Tibial nerve (tissue), 4 donors: ENCODE results near the gene PRPF6. TPM values are rescaled to one million over a fixed set of nuclear protein-coding genes. Genes with fewer than 3 reads are reported as not detected.
A peak's percentile ranks its signal among the peaks of the same experiment; 100 is the strongest.

Source experiments
- DNase-seq, 2 donors: peaks; one replicate each; pipeline ENCODE4 v3.0.0-alpha.2; 2019; ENCODE audit warnings: low spot score in 2 of 2
- H3K27ac ChIP-seq, 4 donors: fragments of 200-600 bp; sonication (generic) in 3 of 4; one replicate each; pipeline ENCODE4 v1.5.1; 2017 to 2019; ENCODE audit warnings: mild to moderate bottlenecking in 1 of 4
- H3K27me3 ChIP-seq, 2 donors: fragments of 200-600 bp; sonication (generic) in 1 of 2; one replicate each; pipeline versions ENCODE4 v1.5.1 to v1.6.0; 2017 to 2019
- H3K36me3 ChIP-seq, 3 donors: fragments of 200-600 bp; sonication (generic); one replicate each; pipeline ENCODE4 v1.5.1; 2018 to 2019
- H3K4me1 ChIP-seq, 4 donors: fragments of 200-600 bp; sonication (generic) in 3 of 4; one replicate each; pipeline ENCODE4 v1.5.1; 2017 to 2019
- H3K4me3 ChIP-seq, 4 donors: fragments of 200-600 bp; sonication (generic) in 3 of 4; one replicate each; pipeline ENCODE4 v1.5.1; 2017 to 2019; ENCODE audit warnings: mild to moderate bottlenecking in 1 of 4, moderate library complexity in 1 of 4
- H3K9me3 ChIP-seq, 4 donors: fragments of 200-600 bp; sonication (generic) in 3 of 4; one replicate each; pipeline ENCODE4 v1.5.1; 2017 to 2019
- EP300 ChIP-seq, 2 donors: sonication (generic); formaldehyde crosslinking; IDR thresholded peaks; one replicate each; pipeline ENCODE4 v1.6.1; 2017; ENCODE audit warnings: antibody characterized with exemption in 2 of 2, mild to moderate bottlenecking in 1 of 2
- POLR2A ChIP-seq, 2 donors: fragments of 450-650 bp; IDR thresholded peaks; one replicate each; pipeline ENCODE4 v1.6.1; 2017; ENCODE audit warnings: antibody characterized with exemption in 2 of 2, mild to moderate bottlenecking in 2 of 2, moderate library complexity in 2 of 2
- WGBS, 2 donors: methylation state at CpG; one replicate each; pipeline ENCODE4 v1.1.5; 2018; 5-methylcytosine and 5-hydroxymethylcytosine counted together
- total RNA-seq, 4 donors: library from RNA; depleted of rRNA; stranded (reverse); fragments of >200 nt; gene quantifications; one replicate each; pipeline ENCODE4 v1.1.0, GENCODE V29; 2016
- TF ChIP-seq, protein P1 (sequence below), 5 experiments: fragments of 200-600 bp in 3 of 5; fragments of 450-650 bp in 2 of 5; sonication (generic) in 3 of 5; IDR thresholded peaks; one replicate each; pipeline ENCODE4 v1.5.1; 2016 to 2019; ENCODE audit warnings: antibody characterized with exemption in 5 of 5, mild to moderate bottlenecking in 3 of 5, moderate library complexity in 2 of 5

The PRPF6 gene
- total RNA-seq, 4 donors from 2014 or later: 70.5 to 77.0 (median 73.8) TPM

DNA sequence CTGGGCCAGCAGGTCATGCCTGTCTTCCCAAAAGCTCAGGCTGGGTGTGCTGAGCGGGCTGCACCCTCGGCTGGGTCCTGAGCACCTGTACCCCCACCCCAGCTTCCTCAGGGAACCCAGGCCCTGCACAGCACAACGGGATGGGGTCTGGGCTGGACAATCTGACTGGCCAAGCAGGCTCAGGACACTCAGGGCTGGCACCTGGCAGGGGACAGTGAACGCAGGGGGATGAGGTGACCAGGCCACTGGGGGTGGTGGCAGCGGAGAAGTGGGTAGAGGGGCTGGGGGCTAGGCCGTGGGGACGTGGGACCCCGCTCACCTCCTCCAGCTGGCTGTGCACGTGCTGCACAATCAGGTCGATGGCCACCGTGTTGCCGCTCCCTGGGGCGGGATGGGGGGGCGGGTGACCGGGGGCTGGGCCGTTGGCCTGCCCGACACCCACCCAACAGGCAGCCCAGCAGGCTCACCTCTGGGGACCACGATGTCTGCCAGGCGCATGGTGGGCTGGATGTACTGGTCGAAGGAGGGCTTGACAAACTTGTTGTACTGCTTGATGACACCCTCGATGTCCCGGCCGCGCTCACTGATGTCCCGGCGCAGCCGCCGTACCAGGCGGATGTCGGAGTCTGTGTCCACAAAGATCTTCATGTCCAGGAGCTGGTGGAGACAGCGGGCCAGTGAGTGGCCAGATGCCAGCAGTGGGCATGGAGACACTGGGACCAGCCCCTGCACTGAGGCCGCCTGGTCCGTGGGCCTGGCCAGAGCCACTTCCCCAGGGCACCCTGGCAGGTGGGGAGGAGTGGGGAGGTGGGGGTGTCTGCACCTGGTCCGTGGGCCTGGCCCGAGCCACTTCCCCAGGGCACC lies 36.6 kb upstream of the PRPF6 start:
- Histone ChIP-seq H3K4me3 (no peak overlapping the region), H3K9me3 (no peaks in the 10 kb centered on the region), H3K27ac (no peak overlapping the region), H3K4me1 (peaks cover 0 to 51% (median 28%) of the 10 kb centered on the region in 4 donors), H3K36me3 (peaks cover 0 to 66% (median 18%) of the 10 kb centered on the region in 3 donors), H3K27me3 (no peaks in the 10 kb centered on the region)
- TF ChIP-seq EP300 (IDR thresholded peaks at IDR 0.05): no peak
- no peak for TF ChIP-seq POLR2A (IDR thresholded peaks at IDR 0.05)
- TF ChIP-seq, protein P1, sequence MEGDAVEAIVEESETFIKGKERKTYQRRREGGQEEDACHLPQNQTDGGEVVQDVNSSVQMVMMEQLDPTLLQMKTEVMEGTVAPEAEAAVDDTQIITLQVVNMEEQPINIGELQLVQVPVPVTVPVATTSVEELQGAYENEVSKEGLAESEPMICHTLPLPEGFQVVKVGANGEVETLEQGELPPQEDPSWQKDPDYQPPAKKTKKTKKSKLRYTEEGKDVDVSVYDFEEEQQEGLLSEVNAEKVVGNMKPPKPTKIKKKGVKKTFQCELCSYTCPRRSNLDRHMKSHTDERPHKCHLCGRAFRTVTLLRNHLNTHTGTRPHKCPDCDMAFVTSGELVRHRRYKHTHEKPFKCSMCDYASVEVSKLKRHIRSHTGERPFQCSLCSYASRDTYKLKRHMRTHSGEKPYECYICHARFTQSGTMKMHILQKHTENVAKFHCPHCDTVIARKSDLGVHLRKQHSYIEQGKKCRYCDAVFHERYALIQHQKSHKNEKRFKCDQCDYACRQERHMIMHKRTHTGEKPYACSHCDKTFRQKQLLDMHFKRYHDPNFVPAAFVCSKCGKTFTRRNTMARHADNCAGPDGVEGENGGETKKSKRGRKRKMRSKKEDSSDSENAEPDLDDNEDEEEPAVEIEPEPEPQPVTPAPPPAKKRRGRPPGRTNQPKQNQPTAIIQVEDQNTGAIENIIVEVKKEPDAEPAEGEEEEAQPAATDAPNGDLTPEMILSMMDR (IDR thresholded peaks at IDR 0.05): no peak
- no peak for DNase-seq
- WGBS, 2 donors: 89 to 94% methylated on average over 32 to 34 of the region's 35 CpGs

DNA sequence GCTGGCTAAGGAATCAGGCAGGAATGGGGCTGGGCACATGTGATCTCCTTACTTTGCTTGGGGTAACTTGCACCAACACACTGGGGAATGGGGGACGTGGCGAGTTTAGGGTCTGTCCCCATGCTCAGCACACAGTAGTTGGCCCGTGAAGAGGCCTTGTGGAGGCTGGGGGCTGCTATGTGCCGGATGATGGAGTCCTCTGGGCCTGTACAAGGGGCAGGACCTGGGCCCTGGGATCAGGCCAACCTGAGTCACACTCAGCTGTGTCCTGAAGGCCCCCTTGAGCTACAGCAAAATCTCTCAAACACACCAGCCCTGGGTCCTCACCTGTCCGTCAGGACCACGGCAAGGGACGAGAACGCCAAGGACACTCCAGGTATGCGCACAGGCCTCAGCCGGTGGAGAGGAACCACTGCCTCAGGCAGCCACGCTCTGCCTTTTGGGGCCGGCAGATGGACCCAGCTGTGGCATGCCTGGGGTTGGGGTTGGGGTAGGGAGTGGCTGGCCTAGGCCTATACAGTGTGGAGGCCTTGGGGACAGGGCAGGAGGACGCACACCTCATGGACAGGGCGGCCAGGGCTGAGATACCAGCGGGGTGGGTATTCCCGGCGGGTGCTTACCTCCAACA lies 35.8 kb upstream of the PRPF6 start:
- no peak for TF ChIP-seq EP300 (IDR thresholded peaks at IDR 0.05)
- TF ChIP-seq POLR2A (IDR thresholded peaks at IDR 0.05): no peak
- TF ChIP-seq, protein P1 (IDR thresholded peaks at IDR 0.05): no peak
- no peaks in the 10 kb centered on the region for H3K27me3 ChIP-seq
- no peak overlapping the region for H3K4me3 ChIP-seq
- H3K9me3 ChIP-seq: no peaks in the 10 kb centered on the region
- WGBS, 2 donors: 88 to 90% methylated on average over 15 to 17 of the region's 17 CpGs
- H3K27ac ChIP-seq: no peak overlapping the region
- H3K4me1 ChIP-seq: peaks cover 0 to 60% (median 36%) of the 10 kb centered on the region in 4 donors
- no peak for DNase-seq
- peaks cover 0 to 58% (median 17%) of the 10 kb centered on the region in 3 donors for H3K36me3 ChIP-seq

DNA sequence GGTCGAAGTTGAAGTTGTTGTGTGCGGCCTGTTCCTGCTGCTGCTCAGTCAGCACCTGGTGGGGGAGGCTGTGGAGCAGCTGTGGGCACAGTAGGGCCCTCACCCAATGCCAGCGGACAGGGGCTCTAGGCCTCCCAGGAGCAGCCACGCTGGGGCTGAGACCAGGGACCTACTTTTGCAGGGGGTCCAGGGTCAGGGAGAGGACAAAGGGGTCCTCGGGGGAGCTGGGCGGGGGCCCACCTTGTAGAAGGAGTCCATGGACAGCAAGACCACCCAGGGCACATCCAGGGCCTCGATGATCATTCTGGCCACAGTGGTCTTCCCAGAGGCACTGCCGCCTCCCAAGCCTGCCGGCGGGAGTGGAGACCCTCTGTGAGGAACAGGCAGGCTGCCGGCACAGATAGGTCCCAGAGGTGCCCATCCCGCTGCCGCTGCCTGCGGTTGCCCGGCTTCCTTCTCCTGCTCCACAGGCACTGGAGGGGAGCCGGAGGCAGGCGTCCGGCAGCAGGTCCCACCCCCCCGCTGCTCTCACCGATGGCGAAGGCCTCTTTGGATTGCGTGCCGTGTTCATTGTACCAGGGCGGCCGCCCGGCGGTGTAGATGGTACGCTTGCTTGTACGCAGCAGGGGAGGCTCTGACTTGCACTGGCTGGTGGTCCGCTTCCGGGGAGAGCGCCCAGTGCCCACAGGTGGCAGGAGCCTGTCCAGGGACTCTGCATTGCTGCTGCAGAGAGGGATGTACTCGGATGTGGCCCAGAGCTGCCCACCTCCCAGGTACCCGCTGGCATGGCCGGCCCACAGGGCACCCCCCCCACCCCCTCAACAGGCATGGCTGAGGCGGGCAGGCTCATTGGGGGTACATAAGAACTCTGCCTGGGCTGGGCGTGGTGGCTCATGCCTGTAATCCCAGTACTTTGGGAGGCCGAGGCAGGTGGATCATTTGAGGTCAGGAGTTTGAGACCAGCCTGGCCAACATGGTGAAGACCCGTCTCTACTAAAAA lies 34.7 kb upstream of the PRPF6 start:
- peaks cover 0 to 67% (median 47%) of the 10 kb centered on the region in 4 donors for H3K4me1 ChIP-seq
- H3K4me3 ChIP-seq: no peak overlapping the region
- no peaks in the 10 kb centered on the region for H3K9me3 ChIP-seq
- H3K27ac ChIP-seq: no peak overlapping the region
- peaks cover 0 to 47% (median 10%) of the 10 kb centered on the region in 3 donors for H3K36me3 ChIP-seq
- TF ChIP-seq POLR2A (IDR thresholded peaks at IDR 0.05) (no peak), EP300 (IDR thresholded peaks at IDR 0.05) (no peak)
- TF ChIP-seq, protein P1 (IDR thresholded peaks at IDR 0.05): no peak
- no peaks in the 10 kb centered on the region for H3K27me3 ChIP-seq
- WGBS, 2 donors: 88 to 89% methylated on average over 26 to 27 of the region's 39 CpGs
- DNase-seq: no peak

DNA sequence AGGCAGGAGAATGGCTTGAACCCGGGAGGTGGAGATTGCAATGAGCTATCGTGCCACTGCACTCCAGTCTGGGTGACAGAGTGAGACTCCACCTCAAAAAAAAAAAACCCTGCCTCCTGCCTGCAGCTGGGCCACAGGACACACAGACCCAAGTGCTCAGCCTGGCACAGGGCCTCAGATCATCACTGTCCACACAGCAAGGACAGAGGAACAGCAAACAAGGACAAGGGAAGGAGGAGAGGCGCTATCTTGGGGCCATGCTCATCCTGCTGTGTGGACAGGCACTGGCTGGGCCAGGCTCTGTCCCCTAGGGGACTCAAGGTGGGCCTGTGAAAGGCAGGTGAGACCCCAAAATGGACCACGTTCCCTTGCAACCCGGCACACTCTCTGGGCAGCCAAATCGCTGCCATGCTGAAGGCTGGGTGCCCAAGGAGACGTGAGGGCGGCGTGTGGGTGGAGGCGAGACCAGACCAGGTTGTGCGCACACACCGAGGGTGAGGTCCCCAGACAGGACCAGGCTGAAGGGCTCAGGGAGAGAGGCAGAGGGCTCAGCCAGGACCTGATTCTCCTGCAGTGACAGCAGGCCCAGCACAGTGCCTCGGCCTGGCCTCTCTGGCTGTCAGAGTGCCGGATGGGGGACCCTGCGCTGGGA lies 33.8 kb upstream of the PRPF6 start:
- WGBS, 2 donors: 83 to 89% methylated on average over 10 to 14 of the region's 15 CpGs
- TF ChIP-seq, protein P1 (IDR thresholded peaks at IDR 0.05): no peak
- no peak for TF ChIP-seq EP300 (IDR thresholded peaks at IDR 0.05)
- no peak for TF ChIP-seq POLR2A (IDR thresholded peaks at IDR 0.05)
- Histone ChIP-seq H3K4me1 (peaks cover 0 to 71% (median 53%) of the 10 kb centered on the region in 4 donors), H3K27ac (peak overlapping the region in 2 of 4 donors; percentile 81 to 90), H3K27me3 (no peaks in the 10 kb centered on the region), H3K36me3 (peaks cover 0 to 45% (median 10%) of the 10 kb centered on the region in 3 donors), H3K4me3 (no peak overlapping the region), H3K9me3 (no peaks in the 10 kb centered on the region)
- no peak for DNase-seq
